Measurements from ENCODE around the gene MYL5.
"Not testable (repeated sequence)": the region's sequence is repeated elsewhere in the genome, so short reads cannot be mapped to it uniquely, and the experiment has no call there.

Gene MYL5

GRCh38 chr4:666822-667544 lies 7.4 kb upstream of the MYL5 start:
- TF ChIP-seq POLR2A (IDR thresholded peaks at IDR 0.05; ENCODE audit: low read depth, low read length) = no peak
- TF ChIP-seq POLR2AphosphoS5 (IDR thresholded peaks at IDR 0.05; ENCODE audit: low read depth, low read length) = no peak
- no peak for TF ChIP-seq TAF1 (IDR thresholded peaks at IDR 0.05; ENCODE audit: borderline replicate concordance, low read depth, low read length)
- DNase-seq (ENCODE audit: insufficient read length) = no peak
- FAIRE-seq = no peak

- FAIRE-seq = no peak
- TF ChIP-seq POLR2AphosphoS5 (IDR thresholded peaks at IDR 0.05; ENCODE audit: low read depth, low read length) (no peak), POLR2A (IDR thresholded peaks at IDR 0.05; ENCODE audit: low read depth, low read length) (no peak), TAF1 (IDR thresholded peaks at IDR 0.05; ENCODE audit: borderline replicate concordance, low read depth, low read length) (no peak)
These were observed 6.8 kb upstream of the MYL5 start for GRCh38 chr4:667545-667925.

GRCh38 chr4:668219-668618 lies 6.1 kb upstream of the MYL5 start:
- not testable (repeated sequence) for DNase-seq (ENCODE audit: insufficient read length); FAIRE-seq

More at GRCh38 chr4:667545-667925, 6.8 kb upstream of the MYL5 start:
- no peak for DNase-seq (ENCODE audit: insufficient read length)

GRCh38 chr4:669806-670559 lies 4.4 kb upstream of the MYL5 start:
- FAIRE-seq; DNase-seq (ENCODE audit: insufficient read length): not testable (repeated sequence)
- 0 out of 2 replicates have a peak, but pooled peaks have one; percentile 37 for TF ChIP-seq POLR2AphosphoS5 (IDR thresholded peaks at IDR 0.05; ENCODE audit: low read depth, low read length)

GRCh38 chr4:671769-672168 lies 2.6 kb upstream of the MYL5 start:
- no peak for DNase-seq (ENCODE audit: insufficient read length)
- no peak for TF ChIP-seq POLR2AphosphoS5 (IDR thresholded peaks at IDR 0.05; ENCODE audit: low read depth, low read length)
- FAIRE-seq = no peak

GRCh38 chr4:673349-674091 lies 822 bp upstream of the MYL5 start:
- TF ChIP-seq POLR2A (IDR thresholded peaks at IDR 0.05; ENCODE audit: low read depth, low read length) (no peak), TAF1 (IDR thresholded peaks at IDR 0.05; ENCODE audit: borderline replicate concordance, low read depth, low read length) (no peak), POLR2AphosphoS5 (IDR thresholded peaks at IDR 0.05; ENCODE audit: low read depth, low read length) (no peak)
- no peak for FAIRE-seq

GRCh38 chr4:675036-675882 lies 917 bp downstream of the MYL5 start:
- FAIRE-seq = peak; percentile 17
- TF ChIP-seq TAF1 (IDR thresholded peaks at IDR 0.05; ENCODE audit: borderline replicate concordance, low read depth, low read length) = no peak
- TF ChIP-seq POLR2AphosphoS5 (IDR thresholded peaks at IDR 0.05; ENCODE audit: low read depth, low read length) = no peak
- TF ChIP-seq POLR2A (IDR thresholded peaks at IDR 0.05; ENCODE audit: low read depth, low read length) = no peak
- DNase-seq (ENCODE audit: insufficient read length) = no peak

More at GRCh38 chr4:673349-674091, 822 bp upstream of the MYL5 start:
- DNase-seq (ENCODE audit: insufficient read length) = no peak

- peak; percentile 76 for DNase-seq (ENCODE audit: insufficient read length)
- peak; percentile 91 for FAIRE-seq
- 0 out of 2 replicates have a peak, but pooled peaks have one; percentile 24 for TF ChIP-seq POLR2AphosphoS5 (IDR thresholded peaks at IDR 0.05; ENCODE audit: low read depth, low read length)
- TF ChIP-seq TAF1 (IDR thresholded peaks at IDR 0.05; ENCODE audit: borderline replicate concordance, low read depth, low read length) = no peak
- peak; percentile 42 for TF ChIP-seq POLR2A (IDR thresholded peaks at IDR 0.05; ENCODE audit: low read depth, low read length)
These were observed 1.9 kb downstream of the MYL5 start for GRCh38 chr4:675980-676870.

GRCh38 chr4:676871-677235 lies 2.5 kb downstream of the MYL5 start:
- FAIRE-seq (no peak), DNase-seq (ENCODE audit: insufficient read length) (no peak)
- TF ChIP-seq POLR2AphosphoS5 (IDR thresholded peaks at IDR 0.05; ENCODE audit: low read depth, low read length) (no peak), TAF1 (IDR thresholded peaks at IDR 0.05; ENCODE audit: borderline replicate concordance, low read depth, low read length) (no peak), POLR2A (IDR thresholded peaks at IDR 0.05; ENCODE audit: low read depth, low read length) (no peak)

GRCh38 chr4:677431-678293 lies 3.3 kb downstream of the MYL5 start:
- peak; percentile 42 for FAIRE-seq
- no peak for DNase-seq (ENCODE audit: insufficient read length)
- TF ChIP-seq POLR2A (IDR thresholded peaks at IDR 0.05; ENCODE audit: low read depth, low read length) (0 out of 2 replicates have a peak, but pooled peaks have one; percentile 16), TAF1 (IDR thresholded peaks at IDR 0.05; ENCODE audit: borderline replicate concordance, low read depth, low read length) (no peak), POLR2AphosphoS5 (IDR thresholded peaks at IDR 0.05; ENCODE audit: low read depth, low read length) (peak; percentile 18; the same call in 1 of the 2 replicates)

Measured in GM12892 (cell line).